D721Med (cell line): ENCODE data around the gene PGRMC2.

Experiments
- DNase-seq: peaks from one replicate; pipeline ENCODE4 v3.0.0; 2011; ENCODE audit warnings: low spot score; ENCODE audit not compliant: insufficient read length
- FAIRE-seq: peaks from 2 replicates; lab custom pipeline; 2011; peaks lifted over from hg19 to GRCh38; lab: Jason Lieb, UNC
- TF ChIP-seq, protein P1 (sequence below): IDR thresholded peaks from 2 replicates; pipeline ENCODE4 v1.5.1; 2012; ENCODE audit warnings: mild to moderate bottlenecking, control low read depth; ENCODE audit not compliant: insufficient read depth; ENCODE audit errors: missing control alignments

The PGRMC2 gene

DNA sequence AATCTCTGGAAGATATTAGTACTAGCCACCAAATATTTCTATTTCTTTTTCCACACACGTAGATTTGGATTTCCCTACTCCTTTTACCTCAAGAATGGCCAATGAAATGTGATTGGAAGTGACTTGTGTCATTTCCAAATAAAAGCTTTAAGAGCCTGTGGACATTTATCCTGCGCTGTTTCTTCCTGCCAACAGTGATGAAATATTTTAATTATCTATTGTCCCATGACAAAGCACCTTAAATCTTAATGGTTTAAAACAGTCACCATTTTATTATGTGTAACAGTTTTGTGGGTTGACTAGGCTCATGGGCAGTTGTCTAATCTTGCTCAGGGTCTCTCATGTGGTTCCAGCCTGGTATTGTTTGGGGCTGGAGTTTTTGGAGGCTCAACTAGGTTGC lies 3.5 kb upstream of the PGRMC2 start:
- DNase-seq (no peak), FAIRE-seq (no peak)
- TF ChIP-seq, protein P1, sequence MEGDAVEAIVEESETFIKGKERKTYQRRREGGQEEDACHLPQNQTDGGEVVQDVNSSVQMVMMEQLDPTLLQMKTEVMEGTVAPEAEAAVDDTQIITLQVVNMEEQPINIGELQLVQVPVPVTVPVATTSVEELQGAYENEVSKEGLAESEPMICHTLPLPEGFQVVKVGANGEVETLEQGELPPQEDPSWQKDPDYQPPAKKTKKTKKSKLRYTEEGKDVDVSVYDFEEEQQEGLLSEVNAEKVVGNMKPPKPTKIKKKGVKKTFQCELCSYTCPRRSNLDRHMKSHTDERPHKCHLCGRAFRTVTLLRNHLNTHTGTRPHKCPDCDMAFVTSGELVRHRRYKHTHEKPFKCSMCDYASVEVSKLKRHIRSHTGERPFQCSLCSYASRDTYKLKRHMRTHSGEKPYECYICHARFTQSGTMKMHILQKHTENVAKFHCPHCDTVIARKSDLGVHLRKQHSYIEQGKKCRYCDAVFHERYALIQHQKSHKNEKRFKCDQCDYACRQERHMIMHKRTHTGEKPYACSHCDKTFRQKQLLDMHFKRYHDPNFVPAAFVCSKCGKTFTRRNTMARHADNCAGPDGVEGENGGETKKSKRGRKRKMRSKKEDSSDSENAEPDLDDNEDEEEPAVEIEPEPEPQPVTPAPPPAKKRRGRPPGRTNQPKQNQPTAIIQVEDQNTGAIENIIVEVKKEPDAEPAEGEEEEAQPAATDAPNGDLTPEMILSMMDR, result no peak

GRCh38 chr4:128290526-128290925 lies 2.9 kb upstream of the PGRMC2 start:
- FAIRE-seq (no peak), DNase-seq (no peak)
- TF ChIP-seq, protein P1, result no peak

- DNase-seq (no peak), FAIRE-seq (no peak)
- TF ChIP-seq, protein P1, result no peak
Observed at GRCh38 chr4:128289523-128290158, 2.0 kb upstream of the PGRMC2 start.

GRCh38 chr4:128288689-128289106 lies 1.1 kb upstream of the PGRMC2 start:
- TF ChIP-seq, protein P1, result no peak
- FAIRE-seq (no peak), DNase-seq (no peak)

- TF ChIP-seq, protein P1, result no peak
- no peak for FAIRE-seq
- peak; percentile 68 for DNase-seq
Observed at GRCh38 chr4:128287871-128288688, 467 bp upstream of the PGRMC2 start.

DNA sequence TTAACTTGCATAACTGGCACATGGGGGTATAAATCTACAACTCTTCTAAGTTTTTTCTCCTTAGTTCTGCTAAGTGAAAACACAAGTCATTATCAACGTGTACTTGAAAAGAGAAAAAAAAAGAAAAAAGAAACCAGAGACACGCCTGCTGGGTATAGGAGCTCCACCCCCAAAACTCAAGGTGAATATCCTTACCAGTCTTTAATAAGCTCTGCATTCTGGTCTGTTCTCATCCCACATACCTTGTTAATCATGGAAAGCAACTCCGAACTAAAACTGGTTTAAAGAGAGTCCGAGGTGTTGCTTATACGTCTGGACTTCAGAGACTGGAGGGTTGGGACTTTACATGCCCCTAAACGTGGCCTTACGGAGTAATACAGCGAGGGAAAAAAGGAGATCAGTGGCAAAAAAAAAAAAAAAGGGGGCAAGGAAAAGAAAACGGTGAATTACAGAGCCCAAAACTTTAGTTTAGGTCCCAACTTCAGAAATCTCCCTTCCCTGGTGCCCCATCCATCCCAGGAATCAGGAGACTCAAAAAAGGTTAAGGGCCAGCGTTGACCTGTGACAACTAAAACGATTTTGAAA lies 1.0 kb downstream of the PGRMC2 start:
- TF ChIP-seq, protein P1, result no peak
- DNase-seq (no peak), FAIRE-seq (no peak)
